Measurements from ENCODE around the gene KNTC1. TPM values are rescaled to one million over a fixed set of nuclear protein-coding genes. Genes with fewer than 3 reads are reported as not detected.
"Not testable (repeated sequence)": the region's sequence is repeated elsewhere in the genome, so short reads cannot be mapped to it uniquely, and the experiment has no call there.

The KNTC1 gene
- total and polyA plus RNA-seq, 4 donors, result 15.0 to 27.9 (median 25.5) TPM

GRCh38 chr12:122584177-122584863 lies 57.3 kb downstream of the KNTC1 start:
- H3K4me3 ChIP-seq (ENCODE audit: low read depth, low read length), result no peak overlapping the region
- no peaks in the 10 kb centered on the region for H3K4me1 ChIP-seq (ENCODE audit: control insufficient read depth, insufficient read depth, low read length)
- peaks cover 18% of the 10 kb centered on the region for H3K36me3 ChIP-seq (ENCODE audit: control insufficient read depth, insufficient read depth, low read length)
- no CpG with 5 or more reads among the region's 4 CpGs for WGBS (ENCODE audit: insufficient coverage)
- no peaks in the 10 kb centered on the region for H3K9me3 ChIP-seq (ENCODE audit: control insufficient read depth, insufficient read depth, low read length)
- H3K27ac ChIP-seq (ENCODE audit: low read depth, low read length), result no peak overlapping the region
- DNase-seq (ENCODE audit: low read depth in 4 of 6, low spot score in 6 of 6), result no peak
- no peaks in the 10 kb centered on the region for H3K27me3 ChIP-seq (ENCODE audit: control insufficient read depth, insufficient read depth, low read length)

GRCh38 chr12:122590990-122591389 lies 63.9 kb downstream of the KNTC1 start:
- no peaks in the 10 kb centered on the region for H3K27me3 ChIP-seq (ENCODE audit: control insufficient read depth, insufficient read depth, low read length)
- no CpG with 5 or more reads among the region's 7 CpGs for WGBS (ENCODE audit: insufficient coverage)
- no peaks in the 10 kb centered on the region for H3K9me3 ChIP-seq (ENCODE audit: control insufficient read depth, insufficient read depth, low read length)
- H3K36me3 ChIP-seq (ENCODE audit: control insufficient read depth, insufficient read depth, low read length), result peaks cover 14% of the 10 kb centered on the region
- DNase-seq (ENCODE audit: low read depth in 4 of 6, low spot score in 6 of 6), result no peak
- no peak overlapping the region for H3K4me3 ChIP-seq (ENCODE audit: low read depth, low read length)
- H3K27ac ChIP-seq (ENCODE audit: low read depth, low read length), result no peak overlapping the region
- no peaks in the 10 kb centered on the region for H3K4me1 ChIP-seq (ENCODE audit: control insufficient read depth, insufficient read depth, low read length)

GRCh38 chr12:122591966-122592365 lies 64.9 kb downstream of the KNTC1 start:
- H3K4me3 ChIP-seq (ENCODE audit: low read depth, low read length); H3K27ac ChIP-seq (ENCODE audit: low read depth, low read length); DNase-seq (ENCODE audit: low read depth in 4 of 6, low spot score in 6 of 6); H3K9me3 ChIP-seq (ENCODE audit: control insufficient read depth, insufficient read depth, low read length); H3K4me1 ChIP-seq (ENCODE audit: control insufficient read depth, insufficient read depth, low read length); H3K27me3 ChIP-seq (ENCODE audit: control insufficient read depth, insufficient read depth, low read length): not testable (repeated sequence)
- H3K36me3 ChIP-seq (ENCODE audit: control insufficient read depth, insufficient read depth, low read length), result peaks cover 12% of the 10 kb centered on the region
- WGBS (ENCODE audit: insufficient coverage), result 98% methylated on average over 22 of the region's 30 CpGs

DNA sequence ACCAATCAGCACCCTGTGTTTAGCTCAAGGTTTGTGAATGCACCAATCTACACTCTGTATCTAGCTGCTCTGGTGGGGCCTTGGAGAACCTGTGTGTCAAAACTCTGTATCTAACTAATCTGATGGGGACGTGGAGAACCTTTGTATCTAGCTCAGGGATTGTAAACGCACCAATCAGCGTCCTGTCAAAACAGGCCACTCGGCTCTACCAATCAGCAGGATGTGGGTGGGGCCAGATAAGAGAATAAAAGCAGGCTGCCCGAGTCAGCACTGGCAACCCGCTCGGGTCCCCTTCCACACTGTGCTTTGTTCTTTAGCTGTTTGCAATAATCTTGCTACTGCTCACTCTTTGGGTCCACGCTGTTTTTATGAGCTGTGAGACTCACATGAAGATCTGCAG lies 65.5 kb downstream of the KNTC1 start:
- not testable (repeated sequence) for DNase-seq (ENCODE audit: low read depth in 4 of 6, low spot score in 6 of 6); H3K4me3 ChIP-seq (ENCODE audit: low read depth, low read length); H3K27ac ChIP-seq (ENCODE audit: low read depth, low read length); H3K27me3 ChIP-seq (ENCODE audit: control insufficient read depth, insufficient read depth, low read length); H3K4me1 ChIP-seq (ENCODE audit: control insufficient read depth, insufficient read depth, low read length); H3K9me3 ChIP-seq (ENCODE audit: control insufficient read depth, insufficient read depth, low read length)
- WGBS (ENCODE audit: insufficient coverage), result 75% methylated on average over 4 of the region's 8 CpGs
- peaks cover 12% of the 10 kb centered on the region for H3K36me3 ChIP-seq (ENCODE audit: control insufficient read depth, insufficient read depth, low read length)

- DNase-seq (ENCODE audit: low read depth in 4 of 6, low spot score in 6 of 6), result no peak
- no CpG with 5 or more reads among the region's 1 CpG for WGBS (ENCODE audit: insufficient coverage)
- H3K27ac ChIP-seq (ENCODE audit: low read depth, low read length), result no peak overlapping the region
- no peaks in the 10 kb centered on the region for H3K4me1 ChIP-seq (ENCODE audit: control insufficient read depth, insufficient read depth, low read length)
- H3K27me3 ChIP-seq (ENCODE audit: control insufficient read depth, insufficient read depth, low read length), result no peaks in the 10 kb centered on the region
- H3K36me3 ChIP-seq (ENCODE audit: control insufficient read depth, insufficient read depth, low read length), result peaks cover 12% of the 10 kb centered on the region
- no peak overlapping the region for H3K4me3 ChIP-seq (ENCODE audit: low read depth, low read length)
- H3K9me3 ChIP-seq (ENCODE audit: control insufficient read depth, insufficient read depth, low read length), result no peaks in the 10 kb centered on the region
Measured at GRCh38 chr12:122593910-122594309, 66.9 kb downstream of the KNTC1 start.

DNA sequence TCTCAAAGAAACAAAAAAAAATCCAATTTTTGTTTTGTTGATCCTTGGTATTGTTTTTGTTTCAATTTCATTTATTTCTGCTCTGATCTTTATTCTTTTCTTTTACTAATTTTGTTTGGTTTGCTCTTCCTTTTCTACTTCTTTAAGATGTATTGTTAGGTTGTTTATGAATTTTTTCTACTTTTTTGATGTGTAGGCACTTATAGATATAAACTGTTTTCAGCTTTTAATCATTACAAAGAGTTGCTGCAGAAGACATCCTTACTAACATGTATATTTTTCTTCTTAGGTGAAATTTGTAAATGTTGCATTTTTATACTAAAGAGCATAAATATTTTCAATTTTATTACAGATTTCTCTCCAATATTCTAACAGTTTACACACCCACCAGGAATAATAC lies 69.8 kb downstream of the KNTC1 start:
- Histone ChIP-seq H3K27me3 (ENCODE audit: control insufficient read depth, insufficient read depth, low read length) (no peaks in the 10 kb centered on the region), H3K4me3 (ENCODE audit: low read depth, low read length) (no peak overlapping the region), H3K9me3 (ENCODE audit: control insufficient read depth, insufficient read depth, low read length) (no peaks in the 10 kb centered on the region), H3K36me3 (ENCODE audit: control insufficient read depth, insufficient read depth, low read length) (peaks cover 9% of the 10 kb centered on the region), H3K4me1 (ENCODE audit: control insufficient read depth, insufficient read depth, low read length) (no peaks in the 10 kb centered on the region), H3K27ac (ENCODE audit: low read depth, low read length) (no peak overlapping the region)
- no peak for DNase-seq (ENCODE audit: low read depth in 4 of 6, low spot score in 6 of 6)

- Histone ChIP-seq H3K9me3 (ENCODE audit: control insufficient read depth, insufficient read depth, low read length) (no peaks in the 10 kb centered on the region), H3K27ac (ENCODE audit: low read depth, low read length) (no peak overlapping the region), H3K27me3 (ENCODE audit: control insufficient read depth, insufficient read depth, low read length) (no peaks in the 10 kb centered on the region), H3K36me3 (ENCODE audit: control insufficient read depth, insufficient read depth, low read length) (no peaks in the 10 kb centered on the region), H3K4me1 (ENCODE audit: control insufficient read depth, insufficient read depth, low read length) (no peaks in the 10 kb centered on the region), H3K4me3 (ENCODE audit: low read depth, low read length) (no peak overlapping the region)
- DNase-seq (ENCODE audit: low read depth in 4 of 6, low spot score in 6 of 6), result no peak
- WGBS (ENCODE audit: insufficient coverage), result no CpG with 5 or more reads among the region's 2 CpGs
Measured at GRCh38 chr12:122602456-122602855, 75.4 kb downstream of the KNTC1 start.

DNA sequence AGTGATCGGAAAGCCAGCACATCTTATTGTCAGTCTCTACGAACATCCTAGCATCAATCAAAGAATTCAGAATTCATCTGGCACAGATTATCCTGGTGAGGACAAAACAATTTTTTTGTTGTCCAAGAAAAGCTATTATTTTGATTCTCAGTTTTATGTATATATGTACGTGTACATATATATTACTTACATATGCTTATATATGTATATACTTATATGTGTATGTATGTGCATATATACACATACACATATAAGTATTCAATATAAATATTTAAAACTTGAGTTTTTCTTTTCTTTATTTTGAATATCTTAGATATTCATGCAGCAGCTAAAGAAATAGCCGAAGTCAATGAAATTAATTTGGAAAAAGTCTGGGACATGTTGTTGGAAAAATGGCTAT lies 77.9 kb downstream of the KNTC1 start:
- no peak overlapping the region for H3K27ac ChIP-seq (ENCODE audit: low read depth, low read length)
- no CpG with 5 or more reads among the region's 4 CpGs for WGBS (ENCODE audit: insufficient coverage)
- no peaks in the 10 kb centered on the region for H3K9me3 ChIP-seq (ENCODE audit: control insufficient read depth, insufficient read depth, low read length)
- DNase-seq (ENCODE audit: low read depth in 4 of 6, low spot score in 6 of 6), result no peak
- no peaks in the 10 kb centered on the region for H3K36me3 ChIP-seq (ENCODE audit: control insufficient read depth, insufficient read depth, low read length)
- H3K4me3 ChIP-seq (ENCODE audit: low read depth, low read length), result no peak overlapping the region
- H3K4me1 ChIP-seq (ENCODE audit: control insufficient read depth, insufficient read depth, low read length), result no peaks in the 10 kb centered on the region
- H3K27me3 ChIP-seq (ENCODE audit: control insufficient read depth, insufficient read depth, low read length), result no peaks in the 10 kb centered on the region

DNA sequence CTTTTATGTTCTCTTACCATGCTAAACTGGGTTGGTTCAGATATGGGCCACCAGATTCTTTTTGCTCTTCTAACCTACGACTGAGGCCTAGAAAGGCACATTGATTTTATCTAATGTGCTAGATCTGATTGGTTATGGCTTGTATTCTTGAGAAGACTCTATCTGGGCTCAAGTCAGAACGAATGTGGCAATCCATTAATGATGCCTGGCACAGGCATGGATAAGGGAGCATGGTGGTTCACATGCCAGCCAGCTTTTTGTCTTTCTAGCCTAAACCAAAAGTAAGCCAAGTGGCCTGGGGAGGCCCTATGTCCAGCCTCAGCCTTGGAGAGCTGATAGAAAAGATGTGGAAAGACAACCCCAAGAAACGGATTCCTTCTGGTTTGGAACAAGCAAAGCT lies 82.7 kb downstream of the KNTC1 start:
- DNase-seq (ENCODE audit: low read depth in 4 of 6, low spot score in 6 of 6), result no peak
- Histone ChIP-seq H3K27me3 (ENCODE audit: control insufficient read depth, insufficient read depth, low read length) (no peaks in the 10 kb centered on the region), H3K4me3 (ENCODE audit: low read depth, low read length) (no peak overlapping the region), H3K4me1 (ENCODE audit: control insufficient read depth, insufficient read depth, low read length) (no peaks in the 10 kb centered on the region), H3K9me3 (ENCODE audit: control insufficient read depth, insufficient read depth, low read length) (no peaks in the 10 kb centered on the region), H3K27ac (ENCODE audit: low read depth, low read length) (no peak overlapping the region), H3K36me3 (ENCODE audit: control insufficient read depth, insufficient read depth, low read length) (peaks cover 6% of the 10 kb centered on the region)
- WGBS (ENCODE audit: insufficient coverage), result 100% methylated on average over 1 of the region's 3 CpGs

DNA sequence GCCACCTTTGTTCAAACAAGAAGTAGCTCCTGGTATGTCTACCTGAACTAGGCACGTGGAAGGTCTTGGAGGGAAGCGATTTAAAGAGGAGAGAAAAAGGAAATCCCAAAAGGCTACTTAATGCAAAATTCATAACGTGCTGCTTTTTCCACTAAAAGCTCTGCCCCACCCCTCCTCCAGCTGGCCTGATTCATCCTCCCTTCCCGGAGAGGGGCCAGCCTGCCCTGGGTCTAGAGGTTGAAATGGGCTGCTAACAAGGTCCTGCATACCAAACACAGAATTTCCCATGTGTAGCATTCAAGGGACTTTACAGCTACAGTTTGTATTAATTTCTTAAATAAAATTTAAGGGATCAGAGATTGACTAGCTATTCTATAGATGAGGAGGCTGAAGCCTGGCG lies 83.2 kb downstream of the KNTC1 start:
- Histone ChIP-seq H3K4me3 (ENCODE audit: low read depth, low read length) (no peak overlapping the region), H3K9me3 (ENCODE audit: control insufficient read depth, insufficient read depth, low read length) (no peaks in the 10 kb centered on the region), H3K27ac (ENCODE audit: low read depth, low read length) (no peak overlapping the region), H3K4me1 (ENCODE audit: control insufficient read depth, insufficient read depth, low read length) (no peaks in the 10 kb centered on the region), H3K27me3 (ENCODE audit: control insufficient read depth, insufficient read depth, low read length) (no peaks in the 10 kb centered on the region), H3K36me3 (ENCODE audit: control insufficient read depth, insufficient read depth, low read length) (peaks cover 6% of the 10 kb centered on the region)
- 100% methylated on average over 1 of the region's 5 CpGs for WGBS (ENCODE audit: insufficient coverage)
- no peak for DNase-seq (ENCODE audit: low read depth in 4 of 6, low spot score in 6 of 6)
